Activated CD8-positive, alpha-beta memory T cell treated with anti-CD3 and anti-CD28 coated beads, Interleukin-2, amount 10 ng/mL, durations not matched to agents 7 days and 5 days (primary cell): ENCODE data around the gene OR7D4. TPM values are rescaled to one million over a fixed set of nuclear protein-coding genes. Genes with fewer than 3 reads are reported as not detected.
"Not testable (repeated sequence)": the region's sequence is repeated elsewhere in the genome, so short reads cannot be mapped to it uniquely, and the experiment has no call there.

ENCODE experiments used
- ATAC-seq: fragments of 150-1000 bp; cut with Tn5 transposase; one replicate; pipeline ENCODE4 v1.10.0; 2021; ENCODE audit warnings: moderate library complexity
- CTCF ChIA-PET: fragments of 350-600 bp; sonication (Branson Sonifier 250); formaldehyde crosslinking; loops from one replicate; lab custom pipeline; 2021; ENCODE audit warnings: antibody characterized with exemption; lab: Charles Lee
- DNase-seq: peaks from one replicate; pipeline ENCODE4 v3.0.0-alpha.2; 2020
- H3K27ac Mint-ChIP-seq: one replicate; pipeline ENCODE4 v1.8.0; 2021; ENCODE audit warnings: mild to moderate bottlenecking, mixed read lengths
- H3K27me3 Mint-ChIP-seq: one replicate; pipeline ENCODE4 v1.8.0; 2021; ENCODE audit warnings: mixed read lengths
- H3K36me3 Mint-ChIP-seq: one replicate; pipeline ENCODE4 v1.8.0; 2021; ENCODE audit warnings: mild to moderate bottlenecking, mixed read lengths
- H3K4me1 Mint-ChIP-seq: one replicate; pipeline ENCODE4 v1.8.0; 2021; ENCODE audit warnings: mixed read lengths
- H3K4me3 Mint-ChIP-seq: one replicate; pipeline ENCODE4 v1.8.0; 2021; ENCODE audit warnings: mild to moderate bottlenecking, moderate library complexity, mixed read lengths
- H3K9me3 Mint-ChIP-seq: one replicate; pipeline ENCODE4 v1.8.0; 2022; ENCODE audit warnings: low read depth, mixed read lengths
- total RNA-seq, 2 experiments: library from RNA; stranded (reverse); gene quantifications; one replicate each; pipeline ENCODE4 v1.2.3, GENCODE V29; 2021

OR7D4 gene
- not detected for total RNA-seq

GRCh38 chr19:9219489-9219888, at the start of gene OR7D4:
OR7D4 (minus strand) TSS chr19:9219589; CDS start chr19:9214837, 4,752 bp downstream.
- Mint-ChIP-seq H3K36me3 (no peaks in the 10 kb centered on the region), H3K27me3 (no peaks in the 10 kb centered on the region), H3K27ac (no peak within 1 kb of the TSS), H3K4me3 (no peak within 1 kb of the TSS), H3K4me1 (no peaks in the 10 kb centered on the region), H3K9me3 (peaks cover 7% of the 10 kb centered on the region)
- ATAC-seq (no peak), DNase-seq (no peak)
- CTCF ChIA-PET: interaction anchor here (0.6 kb wide), 1 partner anchor 361 kb away, joined by 4 read pairs; no protein-coding TSS in a partner anchor

DNA sequence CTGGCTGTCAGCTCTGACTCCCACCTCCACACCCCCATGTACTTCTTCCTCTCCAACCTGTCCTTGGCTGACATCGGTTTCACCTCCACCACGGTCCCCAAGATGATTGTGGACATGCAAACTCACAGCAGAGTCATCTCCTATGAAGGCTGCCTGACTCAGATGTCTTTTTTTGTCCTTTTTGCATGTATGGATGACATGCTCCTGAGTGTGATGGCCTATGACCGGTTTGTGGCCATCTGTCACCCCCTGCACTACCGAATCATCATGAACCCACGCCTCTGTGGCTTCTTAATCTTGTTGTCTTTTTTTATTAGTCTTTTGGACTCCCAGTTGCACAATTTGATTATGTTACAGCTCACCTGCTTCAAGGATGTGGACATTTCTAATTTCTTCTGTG, 31.8 kb upstream of the OR7D4 start:
- Mint-ChIP-seq H3K4me3 (no peak overlapping the region), H3K9me3 (peaks cover 5% of the 10 kb centered on the region), H3K36me3 (no peaks in the 10 kb centered on the region), H3K27me3 (no peaks in the 10 kb centered on the region), H3K27ac (no peak overlapping the region), H3K4me1 (no peaks in the 10 kb centered on the region)
- CTCF ChIA-PET: no interaction called here
- DNase-seq (no peak), ATAC-seq (no peak)

DNA sequence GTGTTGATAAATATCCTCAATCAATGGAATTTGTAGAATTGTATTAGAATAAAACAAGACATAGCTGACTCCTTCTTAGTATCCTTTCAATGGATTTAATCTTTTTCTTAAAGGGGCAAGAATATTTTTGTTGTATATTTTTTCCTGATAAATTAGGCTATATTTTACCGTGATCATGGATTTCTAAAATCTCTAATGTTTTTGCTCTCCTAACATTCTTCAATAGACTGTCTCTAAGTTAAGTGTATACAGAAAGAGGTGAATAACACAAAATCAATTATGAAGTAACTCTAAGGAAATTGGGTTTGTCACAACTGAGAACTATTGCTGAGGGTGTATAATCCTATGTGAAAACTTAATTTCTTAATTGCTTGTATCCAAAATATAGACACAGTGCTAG, 31.2 kb upstream of the OR7D4 start, which contains the start of gene OR7E24:
Gene OR7E24 (plus strand): TSS at position 301 of the 400 bp plus-strand sequence. CDS start 114 bp downstream, outside the sequence.
- no peaks in the 10 kb centered on the region for H3K36me3 Mint-ChIP-seq
- peaks cover 5% of the 10 kb centered on the region for H3K9me3 Mint-ChIP-seq
- DNase-seq: no peak
- no peak within 1 kb of the TSS for H3K27ac Mint-ChIP-seq
- CTCF ChIA-PET: no interaction called here
- no peak for ATAC-seq
- no peaks in the 10 kb centered on the region for H3K27me3 Mint-ChIP-seq
- no peaks in the 10 kb centered on the region for H3K4me1 Mint-ChIP-seq
- H3K4me3 Mint-ChIP-seq: no peak within 1 kb of the TSS

GRCh38 chr19:9205501-9206113, 13.8 kb downstream of the OR7D4 start:
- H3K9me3 Mint-ChIP-seq: no peaks in the 10 kb centered on the region
- no peaks in the 10 kb centered on the region for H3K36me3 Mint-ChIP-seq
- peaks cover 7% of the 10 kb centered on the region for H3K27me3 Mint-ChIP-seq
- ATAC-seq (peak; percentile 57), DNase-seq (peak; percentile 73)
- peak overlapping the region; percentile 52 for H3K4me3 Mint-ChIP-seq
- no peak overlapping the region for H3K27ac Mint-ChIP-seq
- CTCF ChIA-PET: interaction anchor here (0.6 to 2.2 kb wide), 13 partner anchors 17 to 613 kb away, joined by 3 to 11 read pairs (median 3); partner anchors contain the start of genes FBXL12, ZNF266 and ZNF846
- H3K4me1 Mint-ChIP-seq: no peaks in the 10 kb centered on the region

- H3K4me3 Mint-ChIP-seq, H3K4me1 Mint-ChIP-seq, H3K27me3 Mint-ChIP-seq, CTCF ChIA-PET, H3K27ac Mint-ChIP-seq, ATAC-seq, DNase-seq, H3K36me3 Mint-ChIP-seq, H3K9me3 Mint-ChIP-seq: not testable (repeated sequence)
These were observed 21.3 kb downstream of the OR7D4 start for GRCh38 chr19:9198044-9198443.

DNA sequence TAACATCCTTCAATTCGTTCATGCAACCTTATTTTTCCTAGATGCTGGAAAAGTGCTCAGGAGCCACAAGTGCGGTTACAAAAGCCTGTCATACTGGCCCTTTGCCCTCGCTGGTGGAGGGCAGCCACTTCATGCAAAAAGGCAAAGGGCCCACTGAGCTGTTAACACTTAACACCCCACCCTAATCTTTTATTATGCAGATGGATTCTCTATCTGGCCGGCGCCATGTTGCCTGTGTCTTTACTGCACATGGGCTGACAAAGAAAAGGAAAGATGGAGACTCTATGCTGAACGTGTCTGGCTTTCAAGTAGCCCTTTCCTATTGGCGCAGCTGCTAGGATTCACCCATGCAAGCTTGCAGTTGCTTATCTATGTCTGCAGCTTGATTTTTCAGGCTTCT, 29.9 kb downstream of the OR7D4 start:
- H3K4me3 Mint-ChIP-seq: no peak overlapping the region
- DNase-seq (peak; percentile 3), ATAC-seq (no peak)
- H3K27me3 Mint-ChIP-seq: peaks cover 7% of the 10 kb centered on the region
- H3K36me3 Mint-ChIP-seq: no peaks in the 10 kb centered on the region
- H3K9me3 Mint-ChIP-seq: peaks cover 9% of the 10 kb centered on the region
- no peak overlapping the region for H3K27ac Mint-ChIP-seq
- CTCF ChIA-PET: interaction anchor here (1.5 kb wide), 1 partner anchor 16 kb away, joined by 3 read pairs; no protein-coding TSS in a partner anchor
- H3K4me1 Mint-ChIP-seq: no peaks in the 10 kb centered on the region

DNA sequence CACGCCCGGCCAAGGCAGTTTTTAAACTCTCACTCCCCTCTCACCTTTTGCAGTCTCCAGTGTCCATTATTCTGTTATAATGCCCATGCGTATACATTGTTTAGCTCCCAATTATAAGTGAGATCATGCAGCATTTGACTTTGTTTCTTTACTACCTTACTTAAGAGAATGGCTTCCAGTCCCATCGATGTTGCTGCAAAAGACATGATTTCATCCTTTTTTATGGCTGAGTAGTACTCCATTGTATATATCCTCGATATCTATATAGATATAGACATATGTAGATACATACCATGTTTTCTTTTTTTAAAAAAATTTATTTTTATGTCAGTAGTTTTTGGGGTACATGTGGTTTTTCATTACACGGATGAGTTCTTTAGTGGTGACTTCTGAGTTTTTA, 32.2 kb downstream of the OR7D4 start:
- Mint-ChIP-seq H3K27me3 (no peaks in the 10 kb centered on the region), H3K36me3 (no peaks in the 10 kb centered on the region), H3K27ac (no peak overlapping the region), H3K4me3 (no peak overlapping the region), H3K4me1 (no peaks in the 10 kb centered on the region), H3K9me3 (peaks cover 5% of the 10 kb centered on the region)
- ATAC-seq (no peak), DNase-seq (no peak)
- CTCF ChIA-PET: interaction anchor here (0.6 kb wide), 1 partner anchor 98 kb away, joined by 3 read pairs; no protein-coding TSS in a partner anchor

DNA sequence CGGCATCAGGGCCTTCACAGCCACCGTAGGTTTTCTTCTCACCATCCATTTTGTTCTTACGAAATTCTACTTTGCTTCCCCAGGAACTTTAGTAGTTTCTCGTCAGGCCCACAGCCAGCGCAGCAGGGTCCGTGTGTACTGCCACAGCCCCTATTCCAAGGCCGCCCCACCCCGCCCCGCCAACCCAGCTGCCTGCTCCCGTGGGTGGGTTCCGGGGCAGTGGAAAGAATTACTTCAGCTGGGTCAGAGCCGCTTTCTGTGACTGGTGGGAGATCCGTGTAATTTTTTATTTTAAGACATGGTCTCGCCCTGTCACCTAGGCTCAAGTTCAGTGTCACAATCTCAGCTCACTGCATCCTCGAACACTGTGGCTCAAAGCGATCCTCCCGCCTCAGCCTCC, 36.4 kb downstream of the OR7D4 start:
- CTCF ChIA-PET: no interaction called here
- ATAC-seq: no peak
- Mint-ChIP-seq H3K4me3 (no peak overlapping the region), H3K4me1 (no peaks in the 10 kb centered on the region), H3K36me3 (no peaks in the 10 kb centered on the region), H3K9me3 (no peaks in the 10 kb centered on the region), H3K27ac (no peak overlapping the region), H3K27me3 (no peaks in the 10 kb centered on the region)
- DNase-seq: peak; percentile 18

- Mint-ChIP-seq H3K27me3 (no peaks in the 10 kb centered on the region), H3K36me3 (no peaks in the 10 kb centered on the region), H3K4me3 (no peak within 1 kb of the TSS), H3K27ac (no peak within 1 kb of the TSS), H3K4me1 (no peaks in the 10 kb centered on the region), H3K9me3 (peaks cover 3% of the 10 kb centered on the region)
- ATAC-seq: no peak
- CTCF ChIA-PET: no interaction called here
- no peak for DNase-seq
These were observed 40.5 kb downstream of the OR7D4 start, which contains the start of gene OR7D2 for GRCh38 chr19:9178901-9179300. OR7D2 (plus strand) TSS chr19:9178979; CDS start chr19:9185782, 6,803 bp downstream.

- CTCF ChIA-PET: no interaction called here
These were observed 44.1 kb downstream of the OR7D4 start for GRCh38 chr19:9175326-9175725.

GRCh38 chr19:9171393-9171991, 47.9 kb downstream of the OR7D4 start:
- Mint-ChIP-seq H3K4me1 (no peaks in the 10 kb centered on the region), H3K27me3 (no peaks in the 10 kb centered on the region)
- peak; percentile 7 for DNase-seq

More at GRCh38 chr19:9175326-9175725, 44.1 kb downstream of the OR7D4 start:
- Mint-ChIP-seq H3K4me1 (no peaks in the 10 kb centered on the region), H3K27ac (no peak overlapping the region), H3K4me3 (no peak overlapping the region), H3K9me3 (peaks cover 3% of the 10 kb centered on the region), H3K27me3 (no peaks in the 10 kb centered on the region), H3K36me3 (no peaks in the 10 kb centered on the region)
- DNase-seq (no peak), ATAC-seq (no peak)

GRCh38 chr19:9166846-9167245, 52.5 kb downstream of the OR7D4 start:
- Mint-ChIP-seq H3K27me3 (no peaks in the 10 kb centered on the region), H3K36me3 (peaks cover 62% of the 10 kb centered on the region), H3K9me3 (peaks cover 6% of the 10 kb centered on the region), H3K4me3 (no peak overlapping the region), H3K4me1 (no peaks in the 10 kb centered on the region), H3K27ac (no peak overlapping the region)
- ATAC-seq (no peak), DNase-seq (no peak)
- CTCF ChIA-PET: no interaction called here

More at GRCh38 chr19:9171393-9171991, 47.9 kb downstream of the OR7D4 start:
- H3K27ac Mint-ChIP-seq: no peak overlapping the region
- ATAC-seq: no peak
- peaks cover 19% of the 10 kb centered on the region for H3K36me3 Mint-ChIP-seq
- H3K9me3 Mint-ChIP-seq: no peaks in the 10 kb centered on the region
- CTCF ChIA-PET: no interaction called here
- no peak overlapping the region for H3K4me3 Mint-ChIP-seq

DNA sequence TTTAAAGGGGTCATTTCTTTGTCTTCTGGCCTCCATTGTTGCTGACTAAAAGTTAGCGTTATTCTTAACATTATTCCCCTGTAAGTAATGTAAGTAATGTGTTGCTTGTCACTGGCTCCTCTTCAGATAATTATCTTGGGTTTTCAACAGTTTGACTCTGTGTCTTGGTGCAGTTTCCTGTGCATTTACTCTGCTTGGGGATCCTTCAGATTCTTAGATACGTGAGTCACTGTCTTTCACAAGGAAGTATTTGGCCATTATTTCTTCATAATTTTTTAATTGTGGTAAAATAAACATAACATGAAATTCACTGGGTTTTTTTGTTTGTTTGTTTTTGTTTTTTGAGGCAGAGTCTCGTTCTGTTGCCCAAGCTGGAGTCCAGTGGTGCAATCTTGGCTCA, 54.1 kb downstream of the OR7D4 start:
- H3K27me3 Mint-ChIP-seq: no peaks in the 10 kb centered on the region
- H3K27ac Mint-ChIP-seq: no peak overlapping the region
- H3K4me1 Mint-ChIP-seq: no peaks in the 10 kb centered on the region
- no peak overlapping the region for H3K4me3 Mint-ChIP-seq
- CTCF ChIA-PET: no interaction called here
- H3K36me3 Mint-ChIP-seq: peaks cover 78% of the 10 kb centered on the region
- DNase-seq (no peak), ATAC-seq (no peak)
- H3K9me3 Mint-ChIP-seq: peaks cover 19% of the 10 kb centered on the region

DNA sequence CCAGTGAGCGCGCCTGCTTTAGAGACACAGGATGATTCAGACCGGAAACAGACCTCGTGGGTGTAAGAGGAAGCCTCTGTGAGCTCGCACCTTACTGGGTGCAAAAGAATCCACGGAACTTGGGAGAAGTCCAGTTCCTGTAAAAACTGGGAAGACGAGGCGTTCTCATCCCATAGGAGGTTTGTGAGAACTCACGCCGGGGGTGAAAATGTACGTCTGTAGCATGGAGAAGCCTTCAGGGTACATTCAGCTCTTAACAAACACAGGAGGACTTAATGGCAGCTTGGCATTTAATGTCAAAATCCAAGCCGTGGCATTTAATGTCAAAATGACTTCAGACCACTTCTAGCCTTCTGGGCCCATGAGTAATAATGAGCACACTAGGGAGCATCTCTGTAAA, 58.0 kb downstream of the OR7D4 start:
- Mint-ChIP-seq H3K9me3 (peaks cover 26% of the 10 kb centered on the region), H3K4me1 (no peaks in the 10 kb centered on the region), H3K27me3 (no peaks in the 10 kb centered on the region), H3K4me3 (no peak overlapping the region), H3K27ac (no peak overlapping the region), H3K36me3 (peaks cover 95% of the 10 kb centered on the region)
- CTCF ChIA-PET: no interaction called here
- no peak for ATAC-seq
- DNase-seq: no peak
